ENCODE results near the gene SYTL3. TPM values are rescaled to one million over a fixed set of nuclear protein-coding genes. Genes with fewer than 3 reads are reported as not detected.

The SYTL3 gene
- total and polyA plus RNA-seq, 10 of the 15 experiments (the other 5 are each of a cell fraction or from before 2014, with no cell fraction given), result 3.3 to 12.1 (median 6.9) TPM

DNA sequence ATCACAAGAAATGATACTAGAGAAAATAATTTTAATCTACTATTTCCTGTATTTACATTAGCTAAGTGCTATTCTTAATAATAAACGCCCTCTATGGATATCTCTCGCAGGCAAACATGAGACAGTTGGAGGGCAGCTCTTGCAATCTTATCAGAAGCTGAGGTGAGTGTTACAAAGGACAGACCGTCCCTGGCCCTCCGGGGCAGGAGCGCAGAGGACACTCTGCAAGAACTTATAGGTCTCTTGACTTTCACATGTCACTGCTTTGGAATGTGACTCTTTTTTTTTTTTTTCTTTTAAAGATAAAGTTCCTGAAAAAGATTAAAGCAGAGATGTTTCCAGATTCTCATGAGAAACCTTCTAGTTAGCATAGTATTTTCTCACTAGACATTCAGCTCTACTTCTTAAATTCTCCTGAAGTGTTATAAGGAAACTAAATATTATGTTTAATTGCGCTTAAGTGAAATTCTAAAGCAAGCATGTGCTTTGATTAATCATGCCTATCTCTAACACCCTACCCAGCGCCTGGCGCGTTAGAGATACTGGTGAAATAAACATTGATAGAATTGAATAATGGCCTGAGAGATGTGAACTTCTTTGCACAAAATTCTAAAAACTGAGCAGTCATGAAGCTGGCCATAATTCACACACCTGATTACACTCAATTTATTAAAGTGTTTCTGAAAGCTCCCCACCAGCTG, 57.4 kb downstream of the SYTL3 start:
- no peak for DNase-seq (ENCODE audit: low read depth, low spot score)
- H3K79me2 ChIP-seq (ENCODE audit: control insufficient read depth, insufficient read depth, low read length), result no peaks in the 10 kb centered on the region
- no peak for TF ChIP-seq BHLHE40 (IDR thresholded peaks at IDR 0.05; ENCODE audit: borderline replicate concordance in 1 of 2, low read depth in 2 of 2, low read length in 1 of 2)
- TF ChIP-seq, protein P1, sequence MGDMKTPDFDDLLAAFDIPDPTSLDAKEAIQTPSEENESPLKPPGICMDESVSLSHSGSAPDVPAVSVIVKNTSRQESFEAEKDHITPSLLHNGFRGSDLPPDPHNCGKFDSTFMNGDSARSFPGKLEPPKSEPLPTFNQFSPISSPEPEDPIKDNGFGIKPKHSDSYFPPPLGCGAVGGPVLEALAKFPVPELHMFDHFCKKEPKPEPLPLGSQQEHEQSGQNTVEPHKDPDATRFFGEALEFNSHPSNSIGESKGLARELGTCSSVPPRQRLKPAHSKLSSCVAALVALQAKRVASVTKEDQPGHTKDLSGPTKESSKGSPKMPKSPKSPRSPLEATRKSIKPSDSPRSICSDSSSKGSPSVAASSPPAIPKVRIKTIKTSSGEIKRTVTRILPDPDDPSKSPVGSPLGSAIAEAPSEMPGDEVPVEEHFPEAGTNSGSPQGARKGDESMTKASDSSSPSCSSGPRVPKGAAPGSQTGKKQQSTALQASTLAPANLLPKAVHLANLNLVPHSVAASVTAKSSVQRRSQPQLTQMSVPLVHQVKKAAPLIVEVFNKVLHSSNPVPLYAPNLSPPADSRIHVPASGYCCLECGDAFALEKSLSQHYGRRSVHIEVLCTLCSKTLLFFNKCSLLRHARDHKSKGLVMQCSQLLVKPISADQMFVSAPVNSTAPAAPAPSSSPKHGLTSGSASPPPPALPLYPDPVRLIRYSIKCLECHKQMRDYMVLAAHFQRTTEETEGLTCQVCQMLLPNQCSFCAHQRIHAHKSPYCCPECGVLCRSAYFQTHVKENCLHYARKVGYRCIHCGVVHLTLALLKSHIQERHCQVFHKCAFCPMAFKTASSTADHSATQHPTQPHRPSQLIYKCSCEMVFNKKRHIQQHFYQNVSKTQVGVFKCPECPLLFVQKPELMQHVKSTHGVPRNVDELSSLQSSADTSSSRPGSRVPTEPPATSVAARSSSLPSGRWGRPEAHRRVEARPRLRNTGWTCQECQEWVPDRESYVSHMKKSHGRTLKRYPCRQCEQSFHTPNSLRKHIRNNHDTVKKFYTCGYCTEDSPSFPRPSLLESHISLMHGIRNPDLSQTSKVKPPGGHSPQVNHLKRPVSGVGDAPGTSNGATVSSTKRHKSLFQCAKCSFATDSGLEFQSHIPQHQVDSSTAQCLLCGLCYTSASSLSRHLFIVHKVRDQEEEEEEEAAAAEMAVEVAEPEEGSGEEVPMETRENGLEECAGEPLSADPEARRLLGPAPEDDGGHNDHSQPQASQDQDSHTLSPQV (IDR thresholded peaks at IDR 0.05), result no peak
- no peak for TF ChIP-seq SMARCA5 (IDR thresholded peaks at IDR 0.05)
- TF ChIP-seq SIN3A (IDR thresholded peaks at IDR 0.05; ENCODE audit: low read depth, low read length), result no peak
- TF ChIP-seq, protein P2, sequence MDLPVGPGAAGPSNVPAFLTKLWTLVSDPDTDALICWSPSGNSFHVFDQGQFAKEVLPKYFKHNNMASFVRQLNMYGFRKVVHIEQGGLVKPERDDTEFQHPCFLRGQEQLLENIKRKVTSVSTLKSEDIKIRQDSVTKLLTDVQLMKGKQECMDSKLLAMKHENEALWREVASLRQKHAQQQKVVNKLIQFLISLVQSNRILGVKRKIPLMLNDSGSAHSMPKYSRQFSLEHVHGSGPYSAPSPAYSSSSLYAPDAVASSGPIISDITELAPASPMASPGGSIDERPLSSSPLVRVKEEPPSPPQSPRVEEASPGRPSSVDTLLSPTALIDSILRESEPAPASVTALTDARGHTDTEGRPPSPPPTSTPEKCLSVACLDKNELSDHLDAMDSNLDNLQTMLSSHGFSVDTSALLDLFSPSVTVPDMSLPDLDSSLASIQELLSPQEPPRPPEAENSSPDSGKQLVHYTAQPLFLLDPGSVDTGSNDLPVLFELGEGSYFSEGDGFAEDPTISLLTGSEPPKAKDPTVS (IDR thresholded peaks at IDR 0.05; ENCODE audit: low read depth, low read length), result no peak
- H3K9me3 ChIP-seq (replicated peaks; ENCODE audit: control insufficient read depth, insufficient read depth, low read length), result no peaks in the 10 kb centered on the region
- in situ Hi-C loops (cut with MboI) (loop anchor here (5.0 to 10.0 kb wide), 3 partner anchors 80 to 428 kb away; no protein-coding TSS in a partner anchor), intact Hi-C loops (cut with micrococcal nuclease; ENCODE audit: unreplicated experiment) (loop anchor here (5.0 kb wide), 1 partner anchor 70 kb away; no protein-coding TSS in a partner anchor)
- WGBS (ENCODE audit: insufficient coverage, insufficient replicate concordance, low lambda C conversion rate, missing lambda C conversion rate), result 75% methylated on average over 9 of the region's 9 CpGs
- no TSS peak for BruUV-seq (replicated peaks)
- CTCF ChIA-PET, result interaction anchor here (0.7 to 3.2 kb wide), 22 partner anchors 8 to 493 kb away, joined by 3 to 32 read pairs (median 4); partner anchors contain the start of genes RSPH3 and TAGAP
- H4K20me1 ChIP-seq (ENCODE audit: control insufficient read depth, insufficient read depth), result no peaks in the 10 kb centered on the region
- no peak overlapping the region for H3K4me3 ChIP-seq
- no peak for ATAC-seq
- no peak overlapping the region for H3K27ac ChIP-seq (ENCODE audit: control insufficient read depth, insufficient read depth)
- no peak for FAIRE-seq
- H2AFZ ChIP-seq (ENCODE audit: control insufficient read depth, low read depth, low read length), result no peak overlapping the region
- H3K27me3 ChIP-seq (replicated peaks in 1 of 2; ENCODE audit: control insufficient read depth in 2 of 2, insufficient read depth in 2 of 2, low read length in 1 of 2), result no peaks in the 10 kb centered on the region
- H3K4me1 ChIP-seq (ENCODE audit: control insufficient read depth, insufficient read depth, low read length), result peaks cover 9% of the 10 kb centered on the region
- POLR2A ChIA-PET, result interaction anchor here (0.6 to 1.7 kb wide), 6 partner anchors 20 to 228 kb away, joined by 3 to 5 read pairs (median 4); no protein-coding TSS in a partner anchor
- SMC1A ChIA-PET (ENCODE audit: uncharacterized antibody, unreplicated experiment), result interaction anchor here (0.5 to 6.3 kb wide), 22 partner anchors 9 to 427 kb away, joined by 3 to 68 read pairs (median 4); no protein-coding TSS in a partner anchor
- H3K9ac ChIP-seq (ENCODE audit: control insufficient read depth, insufficient read depth, low read length), result no peak overlapping the region
- H3K36me3 ChIP-seq (ENCODE audit: control insufficient read depth in 2 of 2, insufficient read depth in 2 of 2, low read length in 1 of 2), result no peaks in the 10 kb centered on the region
- RAD21 ChIA-PET (ENCODE audit: unreplicated experiment), result interaction anchor here (0.6 to 2.6 kb wide), 14 partner anchors 10 to 302 kb away, joined by 3 to 23 read pairs (median 3); no protein-coding TSS in a partner anchor
- H3K4me2 ChIP-seq (ENCODE audit: control insufficient read depth, insufficient read depth), result no peak overlapping the region

Measured in GM12878 (cell line).